ENCODE data around the gene ADAMTSL1.

DNA sequence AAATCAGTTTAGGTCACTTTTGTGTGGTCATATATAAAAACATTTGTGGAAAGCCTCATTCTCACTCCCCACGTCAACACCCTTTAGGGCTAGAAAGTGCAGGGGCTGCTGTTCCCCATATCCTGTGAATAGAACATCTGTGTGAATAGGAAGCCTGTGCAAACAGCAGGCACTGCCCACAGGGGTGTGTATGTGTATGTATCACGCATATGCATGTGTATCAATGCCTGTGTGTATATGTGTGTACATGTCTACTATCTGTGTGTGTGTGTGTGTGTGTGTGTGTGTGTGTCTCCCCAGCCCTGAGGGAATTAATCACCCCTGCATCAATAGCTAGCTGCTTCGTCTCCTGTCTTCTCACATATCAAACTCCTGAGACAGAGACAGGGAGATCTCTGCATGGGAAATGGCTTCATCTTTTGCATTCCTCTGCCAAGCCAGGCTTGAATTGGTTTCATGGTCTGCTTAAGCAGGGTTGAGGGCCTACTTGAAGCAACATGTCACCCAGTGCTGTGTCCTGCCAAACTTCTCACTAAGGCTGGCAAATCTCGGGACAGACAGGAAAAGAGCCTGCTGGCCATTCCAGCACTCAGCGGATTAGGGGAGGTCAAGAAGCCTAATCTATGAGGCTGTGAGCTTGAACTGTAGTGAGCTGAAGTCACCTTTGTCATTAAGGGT lies 265.8 kb downstream of the ADAMTSL1 start:
- TF ChIP-seq ZNF121 (tag by site-specific recombination; IDR thresholded peaks at IDR 0.05), result no peak
- TF ChIP-seq KLF7 (tag by site-specific recombination; IDR thresholded peaks at IDR 0.05; ENCODE audit: borderline replicate concordance), result no peak
- no peak for TF ChIP-seq ZNF302 (tag by site-specific recombination; IDR thresholded peaks at IDR 0.05; ENCODE audit: low read depth)
- TF ChIP-seq, protein P1, sequence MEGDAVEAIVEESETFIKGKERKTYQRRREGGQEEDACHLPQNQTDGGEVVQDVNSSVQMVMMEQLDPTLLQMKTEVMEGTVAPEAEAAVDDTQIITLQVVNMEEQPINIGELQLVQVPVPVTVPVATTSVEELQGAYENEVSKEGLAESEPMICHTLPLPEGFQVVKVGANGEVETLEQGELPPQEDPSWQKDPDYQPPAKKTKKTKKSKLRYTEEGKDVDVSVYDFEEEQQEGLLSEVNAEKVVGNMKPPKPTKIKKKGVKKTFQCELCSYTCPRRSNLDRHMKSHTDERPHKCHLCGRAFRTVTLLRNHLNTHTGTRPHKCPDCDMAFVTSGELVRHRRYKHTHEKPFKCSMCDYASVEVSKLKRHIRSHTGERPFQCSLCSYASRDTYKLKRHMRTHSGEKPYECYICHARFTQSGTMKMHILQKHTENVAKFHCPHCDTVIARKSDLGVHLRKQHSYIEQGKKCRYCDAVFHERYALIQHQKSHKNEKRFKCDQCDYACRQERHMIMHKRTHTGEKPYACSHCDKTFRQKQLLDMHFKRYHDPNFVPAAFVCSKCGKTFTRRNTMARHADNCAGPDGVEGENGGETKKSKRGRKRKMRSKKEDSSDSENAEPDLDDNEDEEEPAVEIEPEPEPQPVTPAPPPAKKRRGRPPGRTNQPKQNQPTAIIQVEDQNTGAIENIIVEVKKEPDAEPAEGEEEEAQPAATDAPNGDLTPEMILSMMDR (tag by site-specific recombination; IDR thresholded peaks at IDR 0.05), result no peak
- no peak for TF ChIP-seq ZNF416 (tag by site-specific recombination; IDR thresholded peaks at IDR 0.05)
- TF ChIP-seq, protein P2, sequence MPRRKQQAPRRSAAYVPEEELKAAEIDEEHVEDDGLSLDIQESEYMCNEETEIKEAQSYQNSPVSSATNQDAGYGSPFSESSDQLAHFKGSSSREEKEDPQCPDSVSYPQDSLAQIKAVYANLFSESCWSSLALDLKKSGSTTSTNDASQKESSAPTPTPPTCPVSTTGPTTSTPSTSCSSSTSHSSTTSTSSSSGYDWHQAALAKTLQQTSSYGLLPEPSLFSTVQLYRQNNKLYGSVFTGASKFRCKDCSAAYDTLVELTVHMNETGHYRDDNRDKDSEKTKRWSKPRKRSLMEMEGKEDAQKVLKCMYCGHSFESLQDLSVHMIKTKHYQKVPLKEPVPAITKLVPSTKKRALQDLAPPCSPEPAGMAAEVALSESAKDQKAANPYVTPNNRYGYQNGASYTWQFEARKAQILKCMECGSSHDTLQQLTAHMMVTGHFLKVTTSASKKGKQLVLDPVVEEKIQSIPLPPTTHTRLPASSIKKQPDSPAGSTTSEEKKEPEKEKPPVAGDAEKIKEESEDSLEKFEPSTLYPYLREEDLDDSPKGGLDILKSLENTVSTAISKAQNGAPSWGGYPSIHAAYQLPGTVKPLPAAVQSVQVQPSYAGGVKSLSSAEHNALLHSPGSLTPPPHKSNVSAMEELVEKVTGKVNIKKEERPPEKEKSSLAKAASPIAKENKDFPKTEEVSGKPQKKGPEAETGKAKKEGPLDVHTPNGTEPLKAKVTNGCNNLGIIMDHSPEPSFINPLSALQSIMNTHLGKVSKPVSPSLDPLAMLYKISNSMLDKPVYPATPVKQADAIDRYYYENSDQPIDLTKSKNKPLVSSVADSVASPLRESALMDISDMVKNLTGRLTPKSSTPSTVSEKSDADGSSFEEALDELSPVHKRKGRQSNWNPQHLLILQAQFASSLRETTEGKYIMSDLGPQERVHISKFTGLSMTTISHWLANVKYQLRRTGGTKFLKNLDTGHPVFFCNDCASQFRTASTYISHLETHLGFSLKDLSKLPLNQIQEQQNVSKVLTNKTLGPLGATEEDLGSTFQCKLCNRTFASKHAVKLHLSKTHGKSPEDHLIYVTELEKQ (tag by site-specific recombination; IDR thresholded peaks at IDR 0.05; ENCODE audit: borderline replicate concordance), result no peak
- TF ChIP-seq YY1 (tag by site-specific recombination; IDR thresholded peaks at IDR 0.05), result no peak
- TF ChIP-seq, protein P3, sequence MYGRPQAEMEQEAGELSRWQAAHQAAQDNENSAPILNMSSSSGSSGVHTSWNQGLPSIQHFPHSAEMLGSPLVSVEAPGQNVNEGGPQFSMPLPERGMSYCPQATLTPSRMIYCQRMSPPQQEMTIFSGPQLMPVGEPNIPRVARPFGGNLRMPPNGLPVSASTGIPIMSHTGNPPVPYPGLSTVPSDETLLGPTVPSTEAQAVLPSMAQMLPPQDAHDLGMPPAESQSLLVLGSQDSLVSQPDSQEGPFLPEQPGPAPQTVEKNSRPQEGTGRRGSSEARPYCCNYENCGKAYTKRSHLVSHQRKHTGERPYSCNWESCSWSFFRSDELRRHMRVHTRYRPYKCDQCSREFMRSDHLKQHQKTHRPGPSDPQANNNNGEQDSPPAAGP (tag by site-specific recombination; IDR thresholded peaks at IDR 0.05), result no peak
- no peak for TF ChIP-seq ZNF175 (tag by site-specific recombination; IDR thresholded peaks at IDR 0.05)
- TF ChIP-seq ZNF530 (tag by site-specific recombination; IDR thresholded peaks at IDR 0.05; ENCODE audit: low read depth), result no peak
